ENCODE measurements around the gene TRIM2.

TRIM2 gene

GRCh38 chr4:153248641-153249198 lies 44.5 kb downstream of the TRIM2 start:
- DNase-seq (ENCODE audit: low read depth): no peak

- DNase-seq (ENCODE audit: low read depth): peak; percentile 43
Observed at GRCh38 chr4:153249199-153250041, 45.2 kb downstream of the TRIM2 start.

GRCh38 chr4:153252122-153252521 lies 47.9 kb downstream of the TRIM2 start:
- no peak for DNase-seq (ENCODE audit: low read depth)

- DNase-seq (ENCODE audit: low read depth): no peak
Observed at GRCh38 chr4:153255233-153255632, 51.0 kb downstream of the TRIM2 start.

- DNase-seq (ENCODE audit: low read depth): peak; percentile 33
Observed at GRCh38 chr4:153257151-153257620, 52.9 kb downstream of the TRIM2 start.

GRCh38 chr4:153257991-153258390 lies 53.7 kb downstream of the TRIM2 start:
- DNase-seq (ENCODE audit: low read depth): no peak

- DNase-seq (ENCODE audit: low read depth): no peak
Observed at GRCh38 chr4:153258750-153259149, 54.5 kb downstream of the TRIM2 start.

- no peak for DNase-seq (ENCODE audit: low read depth)
Observed at GRCh38 chr4:153259661-153260060, 55.4 kb downstream of the TRIM2 start.

- no peak for DNase-seq (ENCODE audit: low read depth)
Observed at GRCh38 chr4:153260132-153260531, 55.9 kb downstream of the TRIM2 start.

GRCh38 chr4:153260553-153261300 lies 56.5 kb downstream of the TRIM2 start:
- peak; percentile 41 for DNase-seq (ENCODE audit: low read depth)

GRCh38 chr4:153261461-153261860 lies 57.2 kb downstream of the TRIM2 start:
- DNase-seq (ENCODE audit: low read depth): no peak

- no peak for DNase-seq (ENCODE audit: low read depth)
Observed at GRCh38 chr4:153261914-153262313, 57.7 kb downstream of the TRIM2 start.

- no peak for DNase-seq (ENCODE audit: low read depth)
Observed at GRCh38 chr4:153265306-153266047, 61.2 kb downstream of the TRIM2 start.

- peak; percentile 46 for DNase-seq (ENCODE audit: low read depth)
Observed at GRCh38 chr4:153266988-153267387, 62.7 kb downstream of the TRIM2 start.

GRCh38 chr4:153267890-153268289 lies 63.6 kb downstream of the TRIM2 start:
- no peak for DNase-seq (ENCODE audit: low read depth)

GRCh38 chr4:153268295-153268694 lies 64.1 kb downstream of the TRIM2 start:
- no peak for DNase-seq (ENCODE audit: low read depth)

- DNase-seq (ENCODE audit: low read depth): no peak
Observed at GRCh38 chr4:153269218-153269990, 65.2 kb downstream of the TRIM2 start.

GRCh38 chr4:153270361-153270760 lies 66.1 kb downstream of the TRIM2 start:
- no peak for DNase-seq (ENCODE audit: low read depth)

GRCh38 chr4:153271820-153272219 lies 67.6 kb downstream of the TRIM2 start:
- DNase-seq (ENCODE audit: low read depth): no peak

GRCh38 chr4:153273751-153274150 lies 69.5 kb downstream of the TRIM2 start:
- no peak for DNase-seq (ENCODE audit: low read depth)

GRCh38 chr4:153274967-153275366 lies 70.7 kb downstream of the TRIM2 start:
- no peak for DNase-seq (ENCODE audit: low read depth)
